NAMALWA (cell line): ENCODE results near the gene LHX2.

Experiments used
- DNase-seq: peaks from one replicate; pipeline ENCODE4 v3.0.0-alpha.2; 2015; ENCODE audit warnings: low spot score

The LHX2 gene

GRCh38 chr9:124066783-124067577 is 55.4 kb downstream of the LHX2 start:
- DNase-seq = no peak

DNA sequence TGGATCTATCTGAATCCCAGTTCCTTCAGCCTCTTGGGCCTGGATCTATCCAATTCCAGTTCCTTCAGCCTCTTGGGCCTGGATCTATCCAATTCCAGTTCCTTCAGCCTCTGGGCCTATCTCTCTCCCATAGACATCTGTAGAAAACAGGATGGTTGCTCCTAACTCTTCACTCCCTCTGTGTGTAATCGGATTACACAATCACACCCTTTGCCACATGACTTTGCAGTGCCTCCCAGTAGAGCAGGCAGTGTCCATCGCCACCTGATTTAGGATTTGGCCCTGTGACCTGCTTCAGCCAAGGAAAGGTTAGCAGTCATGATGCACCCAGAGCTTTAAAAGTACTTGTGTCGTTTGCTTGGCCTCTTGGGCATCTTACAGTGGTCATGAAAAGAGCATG is 56.7 kb downstream of the LHX2 start:
- no peak for DNase-seq

DNA sequence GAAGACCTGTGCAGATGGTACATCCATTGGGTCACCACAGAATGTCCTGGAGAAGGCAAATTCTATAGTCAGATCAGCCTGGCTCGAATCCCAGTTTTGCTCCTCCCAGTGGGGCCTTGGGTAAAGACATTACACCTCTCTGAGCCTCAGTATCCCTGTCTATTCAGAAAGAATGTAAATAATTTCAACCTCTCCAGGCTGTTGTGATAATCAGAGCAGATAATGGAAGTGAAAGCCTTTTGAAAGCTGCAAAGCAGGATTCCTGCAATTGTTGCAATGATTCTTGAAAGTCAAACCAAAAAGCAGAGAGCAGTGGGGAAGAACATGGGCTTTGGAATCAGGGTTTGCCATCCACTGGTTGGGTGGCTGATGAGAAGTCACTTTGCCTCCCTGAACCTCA is 63.2 kb downstream of the LHX2 start:
- no peak for DNase-seq

DNA sequence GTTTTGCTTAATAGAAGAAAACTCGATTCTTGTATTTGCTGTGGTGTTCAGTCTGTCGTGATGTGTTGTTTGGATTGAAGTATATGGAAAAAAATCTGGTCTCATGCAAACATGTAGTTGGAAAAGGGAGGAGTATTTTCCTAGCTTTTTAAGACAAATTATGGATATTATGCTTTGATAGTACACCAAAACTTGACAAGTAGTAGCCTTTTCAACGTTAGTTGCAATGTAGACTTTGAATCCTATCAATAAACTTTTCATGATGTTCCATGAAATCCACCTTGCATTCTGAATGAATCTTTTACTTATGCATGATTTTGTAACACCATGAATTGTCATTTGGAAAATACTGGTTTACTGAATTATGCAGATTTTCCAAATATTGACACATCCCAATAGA is 64.2 kb downstream of the LHX2 start:
- no peak for DNase-seq

- no peak for DNase-seq
Observed at GRCh38 chr9:124077915-124078572, 66.5 kb downstream of the LHX2 start.

- DNase-seq = no peak
Observed at GRCh38 chr9:124078641-124079040, 67.1 kb downstream of the LHX2 start.

- no peak for DNase-seq
Observed at GRCh38 chr9:124079176-124079925, 67.8 kb downstream of the LHX2 start.

DNA sequence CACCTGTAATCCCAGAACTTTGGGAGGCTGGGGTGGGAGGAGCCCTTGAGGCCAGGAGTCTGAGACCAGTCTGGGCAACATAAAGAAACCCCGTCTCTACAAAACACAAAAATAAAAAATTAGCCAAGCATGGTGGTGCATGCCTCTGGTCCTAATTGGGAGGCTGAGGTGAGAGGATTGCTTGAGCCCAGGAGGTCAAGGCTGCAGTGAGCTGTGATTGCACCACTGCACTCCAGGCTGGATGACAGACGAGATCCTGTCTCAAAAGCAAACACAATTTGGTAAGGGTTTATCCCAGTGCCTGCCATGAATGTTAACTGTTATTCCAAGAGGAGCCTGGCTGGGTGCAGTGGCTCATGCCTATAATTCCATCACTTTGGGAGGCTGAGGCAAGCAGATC is 71.1 kb downstream of the LHX2 start:
- DNase-seq = no peak
